Esophagus (tissue), 2 donors: ENCODE measurements around the gene BCLAF3. TPM values are rescaled to one million over a fixed set of nuclear protein-coding genes. Genes with fewer than 3 reads are reported as not detected.

ENCODE experiments used
- H3K27ac ChIP-seq, 2 donors: one replicate each; pipeline ENCODE4 v1.5.1; 2013; ENCODE audit warnings: low read depth in 2 of 2, mild to moderate bottlenecking in 2 of 2, inconsistent platforms in 1 of 2, low read length in 1 of 2, moderate library complexity in 1 of 2
- H3K27me3 ChIP-seq, 2 donors: one replicate each; pipeline ENCODE4 v1.6.1; 2013; ENCODE audit warnings: low read length in 2 of 2, control low read depth in 1 of 2, mild to moderate bottlenecking in 1 of 2; ENCODE audit not compliant: insufficient read depth in 2 of 2, control insufficient read depth in 1 of 2
- H3K36me3 ChIP-seq, 2 donors: one replicate each; pipeline ENCODE4 v1.6.1; 2013; ENCODE audit warnings: low read length in 1 of 2; ENCODE audit not compliant: control insufficient read depth in 2 of 2, insufficient read depth in 2 of 2
- H3K4me1 ChIP-seq, 2 donors: one replicate each; pipeline ENCODE4 v1.6.1; 2013; ENCODE audit warnings: low read length in 1 of 2; ENCODE audit not compliant: control insufficient read depth in 2 of 2, insufficient read depth in 2 of 2
- H3K4me3 ChIP-seq, 2 donors: one replicate each; pipeline ENCODE4 v1.5.1; 2013; ENCODE audit warnings: low read length in 2 of 2, mild to moderate bottlenecking in 2 of 2, low read depth in 1 of 2, moderate library complexity in 1 of 2
- H3K9me3 ChIP-seq, 2 donors: one replicate each; pipeline ENCODE4 v1.6.1; 2013; ENCODE audit warnings: mild to moderate bottlenecking in 2 of 2, low read depth in 1 of 2, low read length in 1 of 2, moderate library complexity in 1 of 2; ENCODE audit not compliant: control insufficient read depth in 2 of 2, insufficient read depth in 1 of 2
- WGBS, 2 donors: extraction: QIAGEN DNeasy Blood & Tissue Kit; methylation state at CpG; one replicate each; pipeline ENCODE4 v1.1.7; 2013; 5-methylcytosine and 5-hydroxymethylcytosine counted together
- polyA plus RNA-seq, 2 donors: library from polyadenylated mRNA; stranded (reverse); fragments of 200-250 nt; gene quantifications; one replicate each; pipeline ENCODE4 v1.2.3, GENCODE V29; 2013
- donor health status: healthy with polysubstance abuse.
- donor health status: Bipolar disorder and iron deficiency.

Gene BCLAF3
- 1 to 10 TPM; 1.7 to 3.0 TPM for polyA plus RNA-seq

DNA sequence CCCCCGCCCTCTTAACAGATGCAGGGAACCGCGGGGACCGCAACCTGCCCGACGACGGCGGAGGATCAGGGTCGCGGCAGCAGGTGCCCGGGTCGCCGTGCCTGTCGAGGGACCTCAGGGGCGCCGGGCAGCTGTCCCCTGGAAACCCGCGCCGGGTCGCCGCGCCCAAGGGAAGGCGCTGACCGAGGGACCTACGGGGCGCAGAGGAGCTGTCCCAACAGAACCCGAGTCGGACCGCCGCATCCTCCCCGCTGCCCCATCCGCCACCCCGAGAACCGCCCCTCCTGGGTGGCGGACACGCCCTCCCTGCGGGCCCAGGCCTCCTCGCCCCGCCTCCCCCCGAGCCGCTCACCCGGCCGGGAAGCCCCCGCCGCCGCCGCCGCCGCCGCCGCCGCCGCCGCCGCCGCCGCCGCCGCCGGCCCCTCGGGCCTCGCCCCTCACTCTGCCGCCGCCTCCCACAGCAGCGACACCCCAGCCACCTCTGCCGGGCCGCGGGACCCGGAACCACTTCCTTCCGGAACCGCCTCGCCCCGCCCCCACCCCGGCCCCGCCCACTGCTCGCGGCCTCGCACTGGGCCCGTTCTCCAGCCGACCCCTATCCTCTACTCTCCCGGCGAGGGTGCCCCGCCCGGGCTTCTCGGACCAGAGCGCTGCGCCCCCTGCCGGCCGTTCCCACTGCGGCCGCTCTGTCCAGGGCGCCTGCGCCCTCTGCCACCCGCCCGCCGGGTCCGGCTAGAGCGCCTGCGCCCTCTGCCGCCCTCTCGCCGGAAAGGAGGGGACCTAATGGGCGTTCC is at the start of gene BCLAF3:
BCLAF3 (minus strand) TSS at position 506 of the 794 bp plus-strand sequence. CDS start 20,797 bp downstream, outside the sequence.
- H3K4me3 ChIP-seq = peak within 1 kb of the TSS; percentile 51 to 85
- WGBS, 2 donors = 0 to 18% methylated on average over 58 to 80 of the region's 103 CpGs
- H3K36me3 ChIP-seq = no peaks in the 10 kb centered on the region
- H3K9me3 ChIP-seq = no peaks in the 10 kb centered on the region
- no peaks in the 10 kb centered on the region for H3K4me1 ChIP-seq
- H3K27me3 ChIP-seq = no peaks in the 10 kb centered on the region
- H3K27ac ChIP-seq = peak within 1 kb of the TSS; percentile 74 to 94

DNA sequence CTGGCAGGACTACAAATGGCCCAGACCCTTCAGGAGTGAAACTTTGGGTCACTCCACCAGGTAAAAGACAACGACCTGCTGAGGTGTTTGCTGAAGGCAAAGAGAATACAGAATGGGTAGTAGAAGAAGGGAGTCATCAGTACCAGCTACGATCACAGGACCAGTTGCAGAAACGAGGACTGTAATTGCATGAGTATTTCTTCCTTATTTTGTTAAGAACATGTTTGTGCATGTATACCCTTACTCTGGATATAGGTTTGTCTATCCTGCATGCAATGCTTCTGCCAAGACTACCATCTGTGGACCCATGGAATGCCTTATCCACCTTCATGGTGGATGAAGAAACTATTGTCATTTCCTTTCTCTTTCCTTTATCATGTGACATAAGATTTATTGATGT is 48.1 kb upstream of the BCLAF3 start:
- 61% methylated on average over 3 of the region's 3 CpGs for WGBS, 2 donors

DNA sequence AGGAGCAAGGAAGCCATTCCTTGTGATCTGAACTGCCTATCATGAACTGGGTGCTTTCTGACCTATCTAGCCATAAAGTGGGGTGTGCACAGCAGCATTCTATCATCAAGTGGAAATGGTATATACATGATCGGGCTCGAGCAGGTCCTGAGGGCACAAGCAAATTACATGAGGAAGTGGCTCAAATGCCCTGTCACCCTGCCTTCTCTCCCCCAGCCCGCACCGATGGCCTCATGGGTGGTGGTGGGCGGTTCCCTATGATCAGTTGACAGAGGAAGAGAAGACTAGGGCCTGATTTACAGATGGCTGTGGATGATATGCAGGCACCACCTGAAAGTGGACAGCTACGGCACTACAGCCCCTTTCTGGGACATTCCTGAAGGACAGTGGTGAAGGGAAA is 46.3 kb upstream of the BCLAF3 start:
- Histone ChIP-seq H3K9me3 (no peaks in the 10 kb centered on the region), H3K4me3 (no peak overlapping the region), H3K4me1 (no peaks in the 10 kb centered on the region), H3K27me3 (peaks cover 0 to 3% of the 10 kb centered on the region in 2 donors), H3K27ac (no peak overlapping the region), H3K36me3 (no peaks in the 10 kb centered on the region)
- WGBS, 2 donors = 77 to 91% methylated on average over 6 of the region's 6 CpGs

More for the DNA sequence above, 48.1 kb upstream of the BCLAF3 start:
- Histone ChIP-seq H3K9me3 (no peaks in the 10 kb centered on the region), H3K4me3 (no peak overlapping the region), H3K27me3 (peaks cover 0 to 3% of the 10 kb centered on the region in 2 donors), H3K27ac (no peak overlapping the region), H3K36me3 (no peaks in the 10 kb centered on the region), H3K4me1 (no peaks in the 10 kb centered on the region)

- H3K9me3 ChIP-seq = no peaks in the 10 kb centered on the region
- no peak overlapping the region for H3K27ac ChIP-seq
- H3K4me1 ChIP-seq = no peaks in the 10 kb centered on the region
- H3K4me3 ChIP-seq = no peak overlapping the region
- 66 to 84% methylated on average over 2 of the region's 2 CpGs for WGBS, 2 donors
- H3K27me3 ChIP-seq = no peaks in the 10 kb centered on the region
- no peaks in the 10 kb centered on the region for H3K36me3 ChIP-seq
Observed at GRCh38 chrX:20032201-20032600, 41.3 kb upstream of the BCLAF3 start.

DNA sequence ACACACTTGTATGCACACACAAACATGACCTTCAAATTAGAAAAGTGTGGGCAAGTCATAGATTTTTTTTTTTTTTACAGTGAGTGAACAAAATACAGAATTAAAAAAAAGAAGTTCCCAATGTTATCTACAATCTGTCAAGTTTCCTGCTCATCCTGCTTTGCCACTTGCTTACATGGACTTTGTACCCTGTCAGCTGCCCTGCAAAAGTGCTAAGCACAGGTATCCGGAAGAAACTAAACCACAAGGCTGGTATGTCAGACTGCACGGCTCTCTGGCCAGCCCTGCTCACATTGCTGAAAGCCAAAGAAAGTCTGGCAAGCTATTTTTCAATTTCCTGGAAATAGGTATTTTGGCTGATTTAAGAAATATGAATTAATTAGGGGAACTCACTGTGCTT is 38.9 kb upstream of the BCLAF3 start:
- Histone ChIP-seq H3K27ac (no peak overlapping the region), H3K27me3 (no peaks in the 10 kb centered on the region), H3K36me3 (no peaks in the 10 kb centered on the region), H3K9me3 (no peaks in the 10 kb centered on the region), H3K4me1 (no peaks in the 10 kb centered on the region), H3K4me3 (no peak overlapping the region)
- 24 to 50% methylated on average over 2 of the region's 2 CpGs for WGBS, 2 donors

DNA sequence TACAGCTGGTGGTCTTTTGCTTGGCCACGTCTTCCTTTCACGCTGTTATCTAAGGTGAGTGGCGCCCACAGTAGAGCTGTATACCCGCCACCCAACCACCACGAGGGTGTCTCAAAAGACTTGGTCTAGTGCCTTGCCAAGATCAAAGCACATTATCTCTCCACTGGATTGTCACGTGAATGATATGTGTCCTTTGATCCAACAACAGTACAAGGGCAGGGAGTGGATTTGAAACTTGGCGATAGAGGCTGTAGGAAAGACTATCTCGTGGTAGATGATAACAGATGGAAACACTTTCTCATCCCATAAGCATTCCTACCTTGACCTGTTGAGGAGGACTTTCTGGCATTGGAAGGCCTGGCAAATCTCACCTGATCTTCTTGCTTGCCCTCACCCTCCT is 37.7 kb upstream of the BCLAF3 start:
- Histone ChIP-seq H3K4me1 (no peaks in the 10 kb centered on the region), H3K27me3 (no peaks in the 10 kb centered on the region), H3K27ac (no peak overlapping the region), H3K36me3 (no peaks in the 10 kb centered on the region), H3K4me3 (no peak overlapping the region), H3K9me3 (no peaks in the 10 kb centered on the region)
- 75 to 90% methylated on average over 8 of the region's 8 CpGs for WGBS, 2 donors

GRCh38 chrX:20026278-20026677 is 35.4 kb upstream of the BCLAF3 start:
- Histone ChIP-seq H3K27ac (no peak overlapping the region), H3K4me1 (no peaks in the 10 kb centered on the region), H3K27me3 (no peaks in the 10 kb centered on the region), H3K4me3 (no peak overlapping the region), H3K9me3 (no peaks in the 10 kb centered on the region), H3K36me3 (no peaks in the 10 kb centered on the region)
- WGBS, 2 donors = 20 to 39% methylated on average over 2 of the region's 2 CpGs

DNA sequence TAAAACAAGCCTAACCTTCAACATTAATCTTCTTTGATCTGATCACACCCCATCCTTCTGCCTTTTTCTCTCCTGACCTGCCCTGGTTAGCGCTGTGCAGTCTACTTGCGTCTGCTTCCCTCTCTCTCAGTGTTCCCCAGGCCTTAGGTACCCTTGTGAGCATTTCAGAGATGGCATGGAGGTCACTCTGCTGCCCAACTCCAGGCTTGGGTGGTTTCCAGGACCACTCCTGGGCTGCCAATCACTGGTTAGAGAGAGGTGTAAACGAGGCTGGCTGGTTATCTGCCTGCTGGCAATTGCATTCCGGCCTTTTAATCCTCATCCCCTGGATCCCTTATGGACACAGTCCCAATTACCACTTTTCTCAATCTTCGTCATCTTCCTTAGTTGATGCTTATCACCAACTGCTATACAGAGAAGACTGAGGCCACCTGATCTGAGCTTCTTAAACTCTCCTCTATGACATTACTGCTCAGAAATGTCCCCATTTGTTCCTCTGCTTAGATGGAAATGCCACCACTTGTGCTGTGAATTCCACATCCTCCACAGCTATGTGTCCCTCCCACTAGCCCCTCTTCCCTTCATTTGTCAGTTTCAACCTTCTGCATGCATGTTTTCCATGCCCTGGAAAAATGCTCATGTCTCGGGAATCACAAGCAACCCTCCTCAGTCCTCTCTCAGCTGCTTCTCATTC is 29.0 kb upstream of the BCLAF3 start:
- Histone ChIP-seq H3K4me1 (no peaks in the 10 kb centered on the region), H3K27ac (no peak overlapping the region), H3K9me3 (peaks cover 0 to 4% of the 10 kb centered on the region in 2 donors), H3K27me3 (no peaks in the 10 kb centered on the region), H3K4me3 (no peak overlapping the region), H3K36me3 (no peaks in the 10 kb centered on the region)
- 85 to 90% methylated on average over 6 of the region's 6 CpGs for WGBS, 2 donors

DNA sequence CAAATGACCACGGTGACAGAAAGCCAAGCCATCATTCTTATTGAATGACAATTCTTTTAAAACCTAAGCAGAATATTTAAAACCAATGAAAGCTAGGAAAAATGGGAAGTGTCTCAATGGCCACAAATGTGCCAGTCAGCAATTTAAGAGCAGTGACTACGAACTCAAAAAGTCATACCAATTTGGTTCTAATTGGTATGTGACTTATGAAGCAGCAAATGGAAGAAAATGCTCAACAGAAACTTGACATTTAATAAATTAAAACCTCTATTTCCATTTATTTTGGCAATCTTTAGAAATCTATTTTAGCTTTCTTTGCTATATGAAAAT is 25.7 kb upstream of the BCLAF3 start:
- Histone ChIP-seq H3K36me3 (no peaks in the 10 kb centered on the region), H3K9me3 (peaks cover 0 to 4% of the 10 kb centered on the region in 2 donors), H3K4me3 (no peak overlapping the region), H3K27me3 (no peaks in the 10 kb centered on the region), H3K4me1 (no peaks in the 10 kb centered on the region), H3K27ac (no peak overlapping the region)
- WGBS, 2 donors = 82 to 84% methylated on average over 2 of the region's 2 CpGs
